ENCODE measurements around the gene EIF3M. TPM values are rescaled to one million over a fixed set of nuclear protein-coding genes. Genes with fewer than 3 reads are reported as not detected.

The EIF3M gene
- 580 and 649 TPM in 2 replicates for total RNA-seq

DNA sequence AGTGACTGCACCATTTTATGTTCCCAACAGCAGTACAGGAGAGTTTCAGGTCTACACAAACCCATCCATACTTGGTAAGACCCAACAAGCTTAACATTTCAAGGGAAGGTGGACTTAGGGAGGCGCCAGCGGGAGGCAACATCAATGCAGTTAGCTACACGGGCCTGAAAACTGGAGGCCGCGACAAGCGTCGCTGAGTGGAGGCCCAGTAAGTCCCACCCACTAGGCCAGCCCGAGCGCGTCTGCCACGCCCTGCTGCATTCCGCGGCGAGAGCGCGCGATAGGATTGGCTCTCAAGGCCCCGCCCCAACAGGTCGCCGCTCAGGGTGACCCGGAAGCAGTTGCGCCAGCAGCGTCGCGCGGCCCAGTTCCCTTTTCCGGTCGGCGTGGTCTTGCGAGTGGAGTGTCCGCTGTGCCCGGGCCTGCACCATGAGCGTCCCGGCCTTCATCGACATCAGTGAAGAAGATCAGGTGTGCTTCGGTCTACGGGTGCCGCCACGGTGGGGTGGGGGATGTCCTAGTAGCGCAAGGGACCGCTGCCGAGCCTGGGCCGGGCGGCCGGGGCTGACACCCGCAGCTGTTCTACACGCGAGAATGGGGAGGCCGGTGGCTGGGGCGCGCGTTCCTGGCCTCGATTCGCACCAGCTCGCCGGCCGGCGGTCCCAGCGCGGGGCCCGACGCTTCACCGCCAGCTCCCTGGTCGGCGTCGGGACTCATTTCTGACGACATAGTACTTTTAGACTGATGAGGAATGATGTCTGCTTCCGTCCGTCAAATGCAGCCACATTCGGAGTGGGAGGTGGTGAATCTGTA, at the start of gene EIF3M:
EIF3M (plus strand) TSS at position 373 of the 813 bp plus-strand sequence; CDS start at position 430, 57 bp downstream.

Other genes with a start within 250 kb of the EIF3M start
- not detected in 2 replicates for gene WT1, start 148.3 kb upstream of the EIF3M start, total RNA-seq
- not detected in 2 replicates for gene CCDC73, start 210.8 kb downstream of the EIF3M start, total RNA-seq
- under 0.01 and 0.15 TPM in 2 replicates for gene PRRG4, start 246.1 kb downstream of the EIF3M start, total RNA-seq

Measured in epithelial cell of umbilical artery (primary cell).